ENCODE data around the gene BMP6. TPM values are rescaled to one million over a fixed set of nuclear protein-coding genes. Genes with fewer than 3 reads are reported as not detected.

Gene BMP6
- total and polyA plus RNA-seq, 10 of the 15 experiments (the other 5 are each of a cell fraction or from before 2014, with no cell fraction given): 0.02 to 0.15 (median 0.05) TPM; not detected in 5

DNA sequence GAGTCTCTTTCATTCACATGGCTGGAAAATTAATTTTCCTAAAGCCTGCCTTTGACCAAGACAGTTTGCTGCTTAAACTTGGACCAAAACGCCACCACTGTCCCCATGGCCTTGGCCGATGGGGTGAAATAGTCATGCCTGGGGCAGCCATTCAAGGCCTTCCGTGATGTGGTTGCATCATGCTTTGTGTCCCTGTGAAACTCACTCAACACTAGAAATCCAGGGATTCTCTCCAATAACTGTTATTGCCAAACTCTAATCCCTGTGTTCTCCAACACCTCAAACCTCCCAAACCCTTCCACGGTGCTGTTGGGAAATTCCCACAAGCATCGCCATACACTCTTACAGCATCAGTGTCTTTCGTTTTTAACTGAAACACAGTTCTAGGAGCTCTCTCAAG lies 186.1 kb downstream of the BMP6 start (continued):
- no peak for TF ChIP-seq CEBPZ (IDR thresholded peaks at IDR 0.05; ENCODE audit: low read depth, low read length)
- TF ChIP-seq CREB1 (IDR thresholded peaks at IDR 0.05; ENCODE audit: low read depth): no peak
- no peak for TF ChIP-seq E4F1 (IDR thresholded peaks at IDR 0.05; ENCODE audit: borderline replicate concordance, partially characterized antibody)

GRCh38 chr6:7912736-7913517 lies 187.0 kb downstream of the BMP6 start:
- Histone ChIP-seq H2AFZ (ENCODE audit: control insufficient read depth, low read depth, low read length) (no peak overlapping the region), H3K4me3 (no peak overlapping the region), H3K4me1 (ENCODE audit: control insufficient read depth, insufficient read depth, low read length) (peaks cover 65% of the 10 kb centered on the region), H3K27ac (ENCODE audit: control insufficient read depth, insufficient read depth) (no peak overlapping the region), H3K4me2 (ENCODE audit: control insufficient read depth, insufficient read depth) (no peak overlapping the region), H3K9ac (ENCODE audit: control insufficient read depth, insufficient read depth, low read length) (no peak overlapping the region), H3K79me2 (ENCODE audit: control insufficient read depth, insufficient read depth, low read length) (peaks cover 22% of the 10 kb centered on the region), H3K36me3 (ENCODE audit: control insufficient read depth in 2 of 2, insufficient read depth in 2 of 2, low read length in 1 of 2) (0 out of 4 replicates have a peak, but pooled peaks cover 0 to 6% of the 10 kb centered on the region in 2 experiments), H4K20me1 (ENCODE audit: control insufficient read depth, insufficient read depth) (no peaks in the 10 kb centered on the region), H3K9me3 (replicated peaks; ENCODE audit: control insufficient read depth, insufficient read depth, low read length) (no peaks in the 10 kb centered on the region; the same call in 2 of the 3 replicates), H3K27me3 (replicated peaks in 1 of 2; ENCODE audit: control insufficient read depth in 2 of 2, insufficient read depth in 2 of 2, low read length in 1 of 2) (peaks cover 0 to 3% of the 10 kb centered on the region in 2 experiments; a peak in 2 of 4 replicates)
- ChIA-PET SMC1A (ENCODE audit: uncharacterized antibody, unreplicated experiment) (no interaction called here), CTCF (no interaction called here), RAD21 (ENCODE audit: unreplicated experiment) (no interaction called here), POLR2A (no interaction called here)
- in situ Hi-C loops (cut with MboI): no loop called here
- DNase-seq (ENCODE audit: low read depth, low spot score) (no peak), FAIRE-seq (no peak), ATAC-seq (no peak)
- BruUV-seq (replicated peaks): no TSS peak
- WGBS (ENCODE audit: insufficient coverage, insufficient replicate concordance, low lambda C conversion rate, missing lambda C conversion rate): 69% methylated on average over 8 of the region's 8 CpGs
- intact Hi-C loops (cut with micrococcal nuclease; ENCODE audit: unreplicated experiment): no loop called here
- TF ChIP-seq EP300 (IDR thresholded peaks at IDR 0.05; ENCODE audit: borderline replicate concordance in 1 of 2, control insufficient read depth in 1 of 2, low read depth in 2 of 2, low read length in 2 of 2) (no peak), DPF2 (IDR thresholded peaks at IDR 0.05) (no peak), ZNF622 (IDR thresholded peaks at IDR 0.05) (no peak), CHD4 (IDR thresholded peaks at IDR 0.05) (no peak), SREBF2 (IDR thresholded peaks at IDR 0.05; ENCODE audit: low read length) (no peak), POLR2AphosphoS5 (IDR thresholded peaks at IDR 0.05; ENCODE audit: low read length) (no peak), BHLHE40 (IDR thresholded peaks at IDR 0.05; ENCODE audit: borderline replicate concordance in 1 of 2, low read depth in 2 of 2, low read length in 1 of 2) (no peak), SPI1 (IDR thresholded peaks at IDR 0.05; ENCODE audit: borderline replicate concordance, insufficient read depth, low read depth, low read length) (no peak), CREB1 (IDR thresholded peaks at IDR 0.05; ENCODE audit: low read depth) (no peak), EED (IDR thresholded peaks at IDR 0.05; ENCODE audit: low read depth) (no peak), MEF2A (IDR thresholded peaks at IDR 0.05; ENCODE audit: insufficient read depth, low read depth, low read length) (no peak)
- TF ChIP-seq, protein P1, sequence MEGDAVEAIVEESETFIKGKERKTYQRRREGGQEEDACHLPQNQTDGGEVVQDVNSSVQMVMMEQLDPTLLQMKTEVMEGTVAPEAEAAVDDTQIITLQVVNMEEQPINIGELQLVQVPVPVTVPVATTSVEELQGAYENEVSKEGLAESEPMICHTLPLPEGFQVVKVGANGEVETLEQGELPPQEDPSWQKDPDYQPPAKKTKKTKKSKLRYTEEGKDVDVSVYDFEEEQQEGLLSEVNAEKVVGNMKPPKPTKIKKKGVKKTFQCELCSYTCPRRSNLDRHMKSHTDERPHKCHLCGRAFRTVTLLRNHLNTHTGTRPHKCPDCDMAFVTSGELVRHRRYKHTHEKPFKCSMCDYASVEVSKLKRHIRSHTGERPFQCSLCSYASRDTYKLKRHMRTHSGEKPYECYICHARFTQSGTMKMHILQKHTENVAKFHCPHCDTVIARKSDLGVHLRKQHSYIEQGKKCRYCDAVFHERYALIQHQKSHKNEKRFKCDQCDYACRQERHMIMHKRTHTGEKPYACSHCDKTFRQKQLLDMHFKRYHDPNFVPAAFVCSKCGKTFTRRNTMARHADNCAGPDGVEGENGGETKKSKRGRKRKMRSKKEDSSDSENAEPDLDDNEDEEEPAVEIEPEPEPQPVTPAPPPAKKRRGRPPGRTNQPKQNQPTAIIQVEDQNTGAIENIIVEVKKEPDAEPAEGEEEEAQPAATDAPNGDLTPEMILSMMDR (IDR thresholded peaks at IDR 0.05 in 2 of 3, conservative IDR thresholded peaks at IDR 0.05 in 1 of 3; ENCODE audit: control insufficient read depth in 2 of 3, extremely low read depth in 1 of 3, insufficient read depth in 1 of 3, low read depth in 3 of 3, low read length in 3 of 3): no peak
